ENCODE measurements around the gene TC2N. TPM values are rescaled to one million over a fixed set of nuclear protein-coding genes. Genes with fewer than 3 reads are reported as not detected.

TC2N gene
- total RNA-seq, 1 experiment from 2014 or later, result 7.7 TPM

- H3K4me2 ChIP-seq, result no peak overlapping the region
- H3K9me3 ChIP-seq (ENCODE audit: insufficient read depth, low read depth), result no peaks in the 10 kb centered on the region
- BruUV-seq (replicated peaks), result no TSS peak
- no peaks in the 10 kb centered on the region for H4K20me1 ChIP-seq (ENCODE audit: insufficient read depth)
- peaks cover 6% of the 10 kb centered on the region; the same call in 1 of the 2 replicates for H3K4me1 ChIP-seq (replicated peaks; ENCODE audit: insufficient read depth)
- no peak for DNase-seq
- CTCF ChIA-PET, result no interaction called here
- H3F3A ChIP-seq (ENCODE audit: insufficient read depth, low read depth), result no peaks in the 10 kb centered on the region
- no peak overlapping the region for H2AFZ ChIP-seq
- H3K9me2 ChIP-seq (ENCODE audit: insufficient read depth), result no peaks in the 10 kb centered on the region
- TF ChIP-seq EZH2 (IDR thresholded peaks at IDR 0.05; ENCODE audit: low read depth), result no peak
- TF ChIP-seq CTCF (conservative IDR thresholded peaks at IDR 0.05), result no peak
- H3K27me3 ChIP-seq (ENCODE audit: insufficient read depth, low read depth), result no peaks in the 10 kb centered on the region
- no peak overlapping the region for H3K4me3 ChIP-seq
- H3K27ac ChIP-seq, result no peak overlapping the region
- H3K36me3 ChIP-seq (ENCODE audit: low read depth), result no peaks in the 10 kb centered on the region
- POLR2A ChIA-PET (ENCODE audit: unreplicated experiment), result no interaction called here
- intact Hi-C loops (cut with micrococcal nuclease; ENCODE audit: unreplicated experiment), result no loop called here
- no peaks in the 10 kb centered on the region for H3K79me2 ChIP-seq (ENCODE audit: low read depth)
These were observed 26.3 kb downstream of the TC2N start for GRCh38 chr14:91841065-91841464.

GRCh38 chr14:91839749-91840148, 27.6 kb downstream of the TC2N start:
- no peaks in the 10 kb centered on the region for H3K9me2 ChIP-seq (ENCODE audit: insufficient read depth)
- no peaks in the 10 kb centered on the region for H3F3A ChIP-seq (ENCODE audit: insufficient read depth, low read depth)
- peaks cover 6% of the 10 kb centered on the region; the same call in 1 of the 2 replicates for H3K4me1 ChIP-seq (replicated peaks; ENCODE audit: insufficient read depth)
- H3K36me3 ChIP-seq (ENCODE audit: low read depth), result no peaks in the 10 kb centered on the region
- no peaks in the 10 kb centered on the region for H3K9me3 ChIP-seq (ENCODE audit: insufficient read depth, low read depth)
- POLR2A ChIA-PET (ENCODE audit: unreplicated experiment), result no interaction called here
- H3K79me2 ChIP-seq (ENCODE audit: low read depth), result 0 out of 2 replicates have a peak, but pooled peaks cover 4% of the 10 kb centered on the region
- H4K20me1 ChIP-seq (ENCODE audit: insufficient read depth), result no peaks in the 10 kb centered on the region
- no peak for DNase-seq
- intact Hi-C loops (cut with micrococcal nuclease; ENCODE audit: unreplicated experiment), result no loop called here
- no peaks in the 10 kb centered on the region for H3K27me3 ChIP-seq (ENCODE audit: insufficient read depth, low read depth)
- H3K4me2 ChIP-seq, result no peak overlapping the region
- no peak for TF ChIP-seq CTCF (conservative IDR thresholded peaks at IDR 0.05)
- no peak for TF ChIP-seq EZH2 (IDR thresholded peaks at IDR 0.05; ENCODE audit: low read depth)
- CTCF ChIA-PET, result no interaction called here
- H3K4me3 ChIP-seq, result no peak overlapping the region
- BruUV-seq (replicated peaks), result no TSS peak
- H2AFZ ChIP-seq, result no peak overlapping the region
- no peak overlapping the region for H3K27ac ChIP-seq

- Histone ChIP-seq H3F3A (ENCODE audit: insufficient read depth, low read depth) (no peaks in the 10 kb centered on the region), H3K4me1 (replicated peaks; ENCODE audit: insufficient read depth) (peaks cover 6% of the 10 kb centered on the region; the same call in 1 of the 2 replicates), H3K36me3 (ENCODE audit: low read depth) (no peaks in the 10 kb centered on the region), H2AFZ (peak overlapping the region; percentile 92), H3K4me3 (peak overlapping the region; percentile 77), H3K9me3 (ENCODE audit: insufficient read depth, low read depth) (no peaks in the 10 kb centered on the region), H4K20me1 (ENCODE audit: insufficient read depth) (no peaks in the 10 kb centered on the region), H3K27me3 (ENCODE audit: insufficient read depth, low read depth) (no peaks in the 10 kb centered on the region), H3K9me2 (ENCODE audit: insufficient read depth) (no peaks in the 10 kb centered on the region), H3K79me2 (ENCODE audit: low read depth) (0 out of 2 replicates have a peak, but pooled peaks cover 4% of the 10 kb centered on the region), H3K4me2 (peak overlapping the region; percentile 87), H3K27ac (no peak overlapping the region)
- no peak for DNase-seq
- ChIA-PET POLR2A (ENCODE audit: unreplicated experiment) (no interaction called here), CTCF (no interaction called here)
- intact Hi-C loops (cut with micrococcal nuclease; ENCODE audit: unreplicated experiment), result no loop called here
- BruUV-seq (replicated peaks), result no TSS peak
- TF ChIP-seq CTCF (conservative IDR thresholded peaks at IDR 0.05) (no peak), EZH2 (IDR thresholded peaks at IDR 0.05; ENCODE audit: low read depth) (no peak)
These were observed 30.3 kb downstream of the TC2N start for GRCh38 chr14:91837076-91837475.
